GM21529 (cell line): ENCODE measurements around the gene GRM1.

Experiments
- ATAC-seq: cut with Tn5 transposase; IDR thresholded peaks from one replicate; pipeline ENCODE4 v1.9.1; 2021; ENCODE audit not compliant: unreplicated experiment

Gene GRM1

DNA sequence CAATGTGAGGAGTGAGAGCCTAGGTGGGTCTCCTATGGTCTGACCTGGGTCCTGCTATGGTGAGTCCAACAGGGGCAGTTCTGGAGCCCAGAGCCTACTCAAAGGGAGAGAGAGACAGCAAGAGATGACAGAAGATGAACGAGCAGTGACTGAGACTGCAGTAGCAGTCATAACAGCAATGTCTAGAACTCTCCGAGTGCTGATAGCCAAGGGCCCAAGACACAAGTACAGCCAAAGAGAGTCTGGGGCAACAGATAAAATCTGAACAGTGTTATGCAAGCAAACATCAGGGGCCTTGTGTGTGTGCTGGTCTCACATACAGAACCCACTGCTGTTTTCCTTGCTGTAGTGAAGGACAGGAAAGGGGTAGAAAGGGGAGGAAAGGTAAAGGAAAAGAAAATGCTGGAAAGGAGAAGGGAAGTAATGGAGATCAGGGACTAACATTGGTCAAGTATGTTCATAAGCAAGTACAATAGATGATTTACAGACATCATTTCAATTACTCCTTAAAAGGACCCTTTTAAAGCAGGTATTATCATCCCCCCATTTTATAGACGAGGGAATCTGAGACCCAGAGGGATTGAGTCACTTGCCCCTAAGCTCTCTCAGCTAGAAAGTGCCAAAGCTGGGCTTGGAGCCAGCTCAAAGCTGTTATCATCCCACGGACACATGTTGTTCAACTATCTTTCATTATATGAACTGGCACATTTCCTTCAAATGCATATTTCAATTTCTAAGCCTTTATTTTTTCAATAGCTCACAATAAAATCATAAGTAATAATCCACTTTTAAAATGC is 332.5 kb downstream of the GRM1 start:
- ATAC-seq, result no peak

DNA sequence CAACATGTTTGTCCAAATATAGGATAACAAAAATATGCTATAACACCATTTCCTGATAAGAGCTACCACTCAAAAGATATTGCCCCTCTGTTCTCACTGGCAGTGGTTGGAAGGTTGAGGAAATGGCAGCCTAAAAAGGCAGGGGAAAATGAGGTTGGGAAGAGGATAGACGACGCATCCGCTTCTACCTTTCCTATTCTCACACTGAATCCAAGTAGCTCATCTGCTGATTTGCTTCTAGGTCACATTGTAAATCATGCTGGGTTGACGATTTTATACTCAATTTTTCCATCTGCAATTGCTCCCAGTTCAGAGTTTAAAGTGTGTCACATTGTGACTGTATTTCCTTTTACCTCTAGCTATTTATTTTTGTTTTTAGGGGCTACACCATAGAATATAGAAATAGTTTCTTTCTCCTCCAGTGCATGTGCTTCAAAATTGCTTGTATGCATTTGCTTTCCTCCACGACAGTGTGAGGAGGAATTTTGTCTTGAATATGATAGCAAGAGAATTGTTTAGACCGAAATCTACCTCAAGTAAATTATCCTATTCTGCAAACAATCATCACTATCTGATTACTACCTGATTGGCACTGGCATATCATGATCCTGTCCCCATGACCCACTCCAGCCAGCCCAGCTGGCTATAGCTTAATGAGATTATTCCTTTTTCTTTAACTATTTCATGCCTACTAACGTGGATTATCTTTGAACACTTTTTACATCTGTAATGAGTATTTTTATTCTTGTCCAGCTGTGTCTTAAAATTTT is 335.2 kb downstream of the GRM1 start:
- no peak for ATAC-seq

DNA sequence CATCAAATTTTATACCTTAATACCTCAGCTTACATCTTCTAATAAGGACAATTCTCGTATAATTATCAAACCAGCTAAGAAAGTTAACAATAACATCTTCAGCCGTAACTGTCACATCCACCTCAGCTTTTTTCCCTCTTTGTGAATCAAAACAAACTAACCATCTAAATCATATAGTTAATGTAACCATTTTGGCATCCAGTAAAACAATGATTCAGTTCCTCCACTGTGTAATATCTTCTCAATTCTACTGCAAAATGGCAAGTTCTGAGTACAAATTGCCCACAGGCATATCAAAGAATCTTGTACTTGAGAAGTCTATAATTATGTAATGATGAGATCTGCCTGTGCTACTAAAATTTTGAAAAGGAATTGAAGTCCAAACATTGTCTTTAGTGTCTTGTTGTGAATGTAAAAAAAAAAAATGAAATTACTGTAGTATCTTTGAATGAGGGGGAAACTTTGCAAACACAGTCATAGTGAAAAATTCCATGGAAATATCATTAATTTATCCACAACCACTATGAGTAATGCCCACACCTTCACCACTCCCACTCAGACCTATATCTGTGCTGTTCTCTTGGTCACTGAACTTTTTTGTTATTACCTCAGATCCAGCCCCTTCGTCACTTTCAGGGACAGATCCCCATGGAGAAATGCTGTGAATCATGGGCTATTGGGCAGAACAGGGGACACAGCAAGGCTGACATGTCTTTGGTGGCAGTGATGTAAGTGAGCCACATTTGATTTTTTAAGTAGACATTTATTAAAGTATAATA is 336.1 kb downstream of the GRM1 start:
- no peak for ATAC-seq

DNA sequence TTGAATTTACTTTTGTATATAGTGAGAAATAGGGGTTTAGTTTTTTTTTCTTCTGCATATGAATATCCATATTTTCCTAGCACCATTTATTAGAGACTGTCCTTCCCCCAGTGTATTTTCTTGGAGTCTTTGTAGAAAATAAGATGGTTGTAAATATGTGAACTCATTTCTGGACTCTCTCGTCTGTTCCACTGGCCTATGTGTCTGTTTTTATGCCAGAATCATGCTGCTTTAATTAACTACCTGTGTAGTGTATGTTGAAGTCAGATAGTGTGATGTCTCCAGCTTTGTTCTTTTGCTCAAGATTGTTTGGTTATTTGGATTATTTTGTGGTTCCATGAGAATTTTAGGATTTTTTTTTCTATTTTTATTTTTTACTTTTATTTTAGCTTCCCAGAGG is 338.2 kb downstream of the GRM1 start:
- no peak for ATAC-seq

DNA sequence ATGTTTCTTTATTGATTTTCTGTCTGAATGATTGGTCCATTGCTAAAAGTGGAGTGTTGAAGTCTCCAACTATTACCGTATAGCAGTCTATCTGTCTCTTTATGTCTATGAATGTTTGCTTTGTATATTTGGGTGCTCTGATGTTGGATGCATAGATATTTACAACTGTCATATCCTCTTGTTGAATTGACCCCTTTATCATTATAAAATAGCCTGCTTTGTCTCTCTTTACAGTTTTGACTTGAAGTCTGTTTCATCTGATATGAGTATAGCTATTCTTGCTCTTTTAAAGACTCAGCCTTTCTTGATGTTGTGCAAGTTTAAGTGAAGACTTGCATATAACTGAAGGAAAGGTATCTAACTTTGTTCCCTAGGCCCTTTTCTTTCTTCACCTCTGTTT is 341.0 kb downstream of the GRM1 start:
- no peak for ATAC-seq

DNA sequence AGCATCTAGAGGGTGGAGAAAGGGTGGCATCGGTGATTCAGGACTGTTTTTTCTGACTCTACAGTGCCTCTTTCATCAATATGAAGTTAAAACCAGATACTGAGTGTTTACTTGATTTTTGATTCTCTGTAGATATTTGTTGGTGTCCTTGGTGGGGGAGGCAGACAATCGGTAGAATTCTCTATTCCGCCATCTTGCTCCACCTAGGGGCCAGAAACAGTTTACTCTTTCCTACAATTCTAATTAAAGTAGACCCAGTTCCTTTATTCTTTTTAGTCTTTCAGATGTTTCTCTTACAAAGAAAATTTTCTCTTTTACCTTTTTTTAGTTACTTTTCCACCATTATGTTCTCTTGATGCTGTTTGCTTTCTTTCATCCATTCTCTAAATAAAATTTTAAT is 352.6 kb downstream of the GRM1 start:
- no peak for ATAC-seq

DNA sequence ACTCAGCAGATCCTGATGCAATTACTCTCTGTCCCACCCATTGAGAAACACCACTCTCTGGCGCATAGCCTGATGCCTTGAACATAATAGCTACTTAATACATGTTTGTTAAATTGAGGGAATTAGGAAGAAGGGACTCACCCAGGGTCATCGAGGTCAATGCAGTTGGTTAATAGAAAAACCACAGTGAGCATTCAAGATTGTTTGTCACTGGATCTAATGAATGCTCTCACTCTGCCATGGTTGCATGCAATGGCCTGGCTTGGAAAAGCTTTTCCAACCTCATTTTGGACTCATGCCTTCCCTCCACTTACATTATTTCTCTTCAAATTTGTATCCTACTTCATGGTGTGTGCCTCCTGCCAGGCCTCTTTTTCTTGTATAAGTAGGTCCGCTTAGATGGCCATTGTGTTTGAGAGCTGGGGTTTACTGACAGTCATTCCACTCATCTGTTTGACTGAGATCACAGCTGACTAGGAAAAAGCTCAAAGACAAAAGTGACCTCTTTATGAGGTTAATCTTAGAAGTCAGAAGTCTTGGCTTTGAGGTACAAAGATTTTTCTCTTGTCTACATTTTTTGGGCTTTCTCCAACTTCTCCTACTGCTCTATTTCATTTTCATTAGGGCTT is 360.0 kb downstream of the GRM1 start:
- ATAC-seq, result no peak

DNA sequence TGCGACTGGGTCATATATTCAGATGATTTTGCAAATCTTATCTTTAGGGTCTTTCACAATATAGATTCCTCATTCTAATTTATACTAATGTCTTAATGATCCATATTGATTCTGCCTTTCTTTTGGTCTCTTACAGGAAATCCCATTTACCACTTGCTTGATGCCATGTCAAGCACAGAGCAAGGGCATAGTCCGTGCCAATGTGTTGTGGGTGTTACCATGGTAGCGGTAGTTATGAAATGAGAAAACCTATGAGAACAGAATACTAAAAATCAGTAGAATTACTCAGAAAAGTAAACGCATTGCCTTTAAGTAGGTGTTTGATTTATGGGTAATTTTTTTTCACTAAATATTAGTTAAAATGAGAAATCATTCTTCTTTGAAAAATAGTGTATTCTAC is 360.9 kb downstream of the GRM1 start:
- no peak for ATAC-seq

DNA sequence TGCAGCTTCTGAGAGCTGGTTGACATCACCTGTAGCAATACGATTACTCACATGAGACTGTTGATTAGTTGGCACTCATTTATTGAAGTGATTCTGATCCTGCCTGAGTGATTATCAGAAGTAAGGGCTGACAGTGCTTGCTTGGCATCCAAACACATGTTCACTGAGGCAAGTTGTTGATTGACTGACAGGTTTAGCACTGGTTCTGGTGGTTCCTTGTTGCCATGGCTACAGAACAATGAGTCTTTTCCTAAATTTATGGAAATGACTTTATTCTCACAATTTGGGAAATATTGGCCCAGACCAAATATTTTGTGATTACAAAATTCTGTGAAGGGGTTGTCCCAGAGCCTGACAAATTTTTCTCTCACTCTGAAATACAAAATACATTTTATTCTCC is 368.8 kb downstream of the GRM1 start:
- no peak for ATAC-seq

DNA sequence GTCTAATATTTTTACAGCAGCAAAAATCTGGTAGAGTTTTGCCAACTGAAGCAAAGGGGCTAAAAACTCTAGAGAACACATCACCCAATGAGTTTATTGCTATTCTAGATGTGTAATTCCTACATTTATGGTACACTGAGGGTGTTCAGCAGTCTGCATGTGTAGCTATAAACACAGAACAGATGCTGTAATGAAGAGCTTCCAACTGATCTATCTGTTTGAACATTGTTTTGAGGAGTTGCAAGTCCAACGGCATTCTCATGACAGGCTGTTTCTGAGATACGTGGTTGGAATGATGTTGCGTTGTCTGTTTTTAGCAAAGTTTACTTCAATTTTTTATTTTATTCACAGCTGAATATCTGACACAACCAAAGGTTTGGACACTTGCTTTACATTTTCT is 373.6 kb downstream of the GRM1 start:
- no peak for ATAC-seq

DNA sequence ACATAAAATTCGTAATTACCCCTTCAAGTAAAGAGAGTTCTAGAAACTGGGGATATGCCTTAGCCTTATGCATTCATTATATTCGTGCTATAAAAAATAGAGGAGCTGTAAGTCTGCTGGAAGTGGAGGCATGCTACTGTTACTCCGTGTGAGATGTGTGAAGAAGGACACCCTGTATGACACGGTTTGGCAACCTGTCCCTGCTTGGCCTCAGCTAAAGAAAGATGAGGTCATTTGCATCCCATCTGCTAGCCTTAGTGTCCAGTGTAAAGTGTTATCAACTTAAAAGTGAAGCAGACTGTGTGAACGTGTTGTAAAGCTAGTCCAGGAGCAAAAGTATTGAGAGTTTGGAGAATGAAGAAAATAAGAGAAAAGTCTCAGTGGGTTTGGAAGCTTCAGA is 379.7 kb downstream of the GRM1 start:
- no peak for ATAC-seq

DNA sequence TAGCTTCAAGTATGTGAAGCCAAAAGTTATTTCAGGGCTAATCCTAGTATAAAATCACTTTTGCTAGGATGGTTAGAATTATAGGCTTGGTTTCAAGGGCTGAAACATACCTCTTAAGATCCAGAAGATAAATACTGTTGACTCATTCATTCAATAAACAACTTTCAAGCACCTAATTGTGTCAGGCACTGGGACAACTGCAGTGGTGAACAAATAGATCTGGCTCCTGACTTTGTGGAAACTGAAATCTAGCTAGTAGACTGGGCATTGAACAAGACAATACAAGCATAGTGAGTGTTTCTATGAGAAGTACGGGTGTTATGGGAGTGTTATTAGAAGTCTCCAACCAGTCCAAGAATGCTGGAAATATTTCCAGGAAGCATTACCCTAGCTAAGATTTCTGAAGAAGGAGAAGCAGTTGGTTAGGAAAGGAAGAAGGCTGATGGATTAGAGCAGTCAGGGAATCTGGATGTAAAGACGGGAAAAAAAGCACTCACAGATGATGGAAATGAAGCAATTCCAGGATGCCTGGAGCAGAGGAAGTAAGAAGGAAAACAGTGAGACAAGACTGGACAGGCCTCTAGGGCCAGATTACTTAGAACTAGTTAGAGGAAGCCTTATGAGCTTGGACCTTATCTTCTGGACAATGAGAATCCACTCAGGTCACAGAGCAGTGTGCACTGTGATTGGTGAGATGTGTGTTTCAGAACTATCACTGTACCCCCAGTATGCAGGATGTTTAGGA is 382.2 kb downstream of the GRM1 start:
- no peak for ATAC-seq

DNA sequence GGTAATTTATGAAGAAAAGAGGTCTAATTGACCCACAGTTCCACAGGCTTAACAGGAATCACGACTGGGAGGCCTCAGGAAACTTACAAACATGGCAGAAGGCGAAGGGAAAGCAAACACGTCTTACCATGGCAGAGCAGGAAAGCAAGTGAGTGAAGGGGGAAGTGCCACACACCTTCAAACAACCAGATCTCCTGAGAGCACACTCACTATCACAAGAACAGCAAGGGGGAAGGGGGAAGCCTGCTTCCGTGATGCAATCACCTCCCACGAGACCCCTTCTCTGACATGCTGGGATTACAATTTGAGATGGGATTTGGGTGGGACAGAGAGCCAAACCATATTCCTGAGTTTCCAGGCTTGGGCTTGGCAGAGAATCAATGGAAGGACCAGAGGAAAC is 390.7 kb downstream of the GRM1 start:
- ATAC-seq, result no peak

DNA sequence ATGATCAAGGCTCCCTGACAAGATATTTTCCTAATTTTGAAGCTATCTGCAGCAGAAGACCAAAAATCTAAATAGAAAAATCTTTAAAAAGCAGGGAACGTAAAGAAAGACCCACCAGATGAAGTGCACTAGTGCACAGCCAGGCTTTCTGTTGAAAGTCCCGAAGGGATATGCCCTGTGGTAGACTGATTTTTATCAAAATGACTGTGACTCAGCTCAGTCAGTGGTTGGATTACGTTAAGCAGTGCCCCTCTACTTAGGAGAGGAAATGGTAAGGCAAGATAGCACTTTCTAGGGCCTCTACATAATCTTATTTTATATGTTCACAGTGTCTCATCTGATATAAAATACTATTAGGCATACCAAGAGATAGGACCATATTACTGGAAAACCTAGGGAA is 391.4 kb downstream of the GRM1 start:
- ATAC-seq, result no peak

DNA sequence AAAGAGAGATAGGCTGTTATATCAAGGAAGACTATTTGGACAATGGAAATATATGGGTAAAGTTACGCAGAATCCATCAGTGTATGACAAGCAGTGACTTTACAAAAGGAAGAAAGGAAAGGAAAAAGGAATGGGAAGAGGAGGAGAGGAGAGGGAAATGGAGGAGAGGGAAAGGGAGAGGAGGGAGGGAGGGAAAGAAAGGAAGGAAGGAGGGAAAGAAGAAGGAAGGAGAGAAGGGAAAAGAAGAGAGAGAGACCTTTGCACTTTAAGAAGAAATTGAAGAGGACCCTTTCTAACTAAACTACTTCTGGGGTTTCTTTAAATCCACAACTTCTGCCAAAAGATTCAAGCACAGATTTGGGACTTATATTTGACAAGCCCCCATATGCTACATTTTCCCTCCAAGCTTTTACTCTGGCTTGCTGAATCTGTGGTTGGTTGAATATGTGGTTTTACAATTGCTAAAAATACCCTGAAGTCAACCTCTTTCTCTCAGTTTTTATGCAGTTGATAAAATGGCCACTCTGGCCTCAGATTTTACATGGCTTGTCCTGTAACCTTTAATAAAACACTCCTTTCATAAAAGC is 394.0 kb downstream of the GRM1 start:
- ATAC-seq, result no peak

DNA sequence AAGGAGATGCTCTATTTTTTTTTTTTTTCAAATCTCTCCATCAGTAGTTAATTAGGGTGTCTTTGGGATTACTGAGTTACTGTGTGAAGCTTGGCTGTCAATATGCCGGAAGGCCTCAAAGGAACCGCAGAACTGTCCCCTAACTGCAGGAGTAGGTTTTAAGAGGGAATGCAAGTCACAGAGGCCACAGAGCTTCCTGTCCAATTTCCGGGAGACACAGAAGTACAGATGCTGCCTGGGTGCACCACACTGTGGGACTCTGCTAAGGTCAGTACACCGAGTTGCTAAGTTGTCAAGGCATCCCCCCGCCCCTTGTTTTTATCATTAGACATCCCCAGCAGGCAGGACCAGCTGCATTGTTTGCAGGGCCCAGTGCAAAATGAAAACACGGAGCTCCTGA is 394.6 kb downstream of the GRM1 start:
- no peak for ATAC-seq

DNA sequence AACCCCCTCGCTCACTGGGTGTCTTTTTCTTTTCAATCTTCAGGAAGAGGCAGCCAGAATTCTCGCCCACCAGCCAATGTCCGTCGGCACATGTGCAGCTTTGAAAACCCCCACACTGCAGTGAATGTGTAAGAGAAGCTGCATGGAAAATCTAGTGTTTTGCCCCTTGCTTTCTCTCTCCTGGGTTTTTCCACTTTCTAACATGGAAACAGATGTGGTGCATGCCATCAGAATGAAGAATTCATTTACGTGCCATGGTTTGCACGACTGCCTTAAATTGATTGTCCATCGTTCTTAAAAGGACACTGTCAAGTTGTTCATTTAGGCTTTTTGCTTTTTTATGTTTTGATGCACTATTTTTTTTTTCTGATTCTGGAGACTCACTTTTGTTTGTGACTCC is 397.7 kb downstream of the GRM1 start:
- no peak for ATAC-seq

DNA sequence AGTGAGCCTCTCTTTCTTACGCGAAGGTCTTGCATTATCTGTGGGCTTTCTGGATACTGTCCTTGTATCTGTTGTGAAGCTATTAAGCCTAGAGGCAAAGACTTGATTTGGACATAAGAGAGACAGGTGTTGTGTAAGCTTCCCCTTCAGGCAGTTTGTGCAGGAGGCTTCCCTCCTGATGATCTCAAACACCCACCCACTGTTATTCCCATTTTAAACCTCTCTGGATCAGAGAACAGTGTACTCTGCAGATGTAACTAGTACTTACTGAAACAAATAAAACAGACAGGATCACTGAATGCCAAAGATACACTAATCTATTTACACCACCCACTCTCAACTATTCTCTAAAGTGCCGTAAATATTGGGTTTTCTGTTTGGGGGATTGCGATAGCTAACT is 401.0 kb downstream of the GRM1 start:
- no peak for ATAC-seq

DNA sequence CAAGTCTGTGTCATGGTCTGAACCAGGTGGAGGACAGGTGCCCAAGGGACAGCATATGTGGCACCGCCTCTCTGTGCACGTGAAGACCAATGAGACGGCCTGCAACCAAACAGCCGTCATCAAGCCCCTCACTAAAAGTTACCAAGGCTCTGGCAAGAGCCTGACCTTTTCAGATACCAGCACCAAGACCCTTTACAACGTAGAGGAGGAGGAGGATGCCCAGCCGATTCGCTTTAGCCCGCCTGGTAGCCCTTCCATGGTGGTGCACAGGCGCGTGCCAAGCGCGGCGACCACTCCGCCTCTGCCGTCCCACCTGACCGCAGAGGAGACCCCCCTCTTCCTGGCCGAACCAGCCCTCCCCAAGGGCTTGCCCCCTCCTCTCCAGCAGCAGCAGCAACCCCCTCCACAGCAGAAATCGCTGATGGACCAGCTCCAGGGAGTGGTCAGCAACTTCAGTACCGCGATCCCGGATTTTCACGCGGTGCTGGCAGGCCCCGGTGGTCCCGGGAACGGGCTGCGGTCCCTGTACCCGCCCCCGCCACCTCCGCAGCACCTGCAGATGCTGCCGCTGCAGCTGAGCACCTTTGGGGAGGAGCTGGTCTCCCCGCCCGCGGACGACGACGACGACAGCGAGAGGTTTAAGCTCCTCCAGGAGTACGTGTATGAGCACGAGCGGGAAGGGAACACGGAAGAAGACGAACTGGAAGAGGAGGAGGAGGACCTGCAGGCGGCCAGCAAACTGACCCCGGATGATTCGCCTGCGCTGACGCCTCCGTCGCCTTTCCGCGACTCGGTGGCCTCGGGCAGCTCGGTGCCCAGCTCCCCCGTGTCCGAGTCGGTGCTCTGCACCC is 405.2 kb downstream of the GRM1 start:
- ATAC-seq, result no peak
